Left ventricle myocardium superior (tissue), 1 donor: ENCODE measurements around the gene TMEM200B. TPM values are rescaled to one million over a fixed set of nuclear protein-coding genes. Genes with fewer than 3 reads are reported as not detected.
"Not testable (repeated sequence)": the region's sequence is repeated elsewhere in the genome, so short reads cannot be mapped to it uniquely, and the experiment has no call there.

Experiments
- ATAC-seq: fragments of 200-7000 bp; cut with Tn5 transposase; one replicate; pipeline ENCODE4 v1.9.1; 2020; ENCODE audit warnings: mild to moderate bottlenecking, moderate library complexity
- DNase-seq: peaks from one replicate; pipeline ENCODE4 v3.0.0-alpha.2; 2020
- intact Hi-C: fragments of 100-400 bp; cut with micrococcal nuclease; formaldehyde crosslinking; loops from one replicate; pipeline ENCODE4 v1.11.0; 2022
- total RNA-seq: library from RNA; stranded (reverse); fragmentation: NEBNext Ultra II Directional; extraction: Animal tissue kit (Norgen Biotek cat#: 25700); gene quantifications from one replicate; pipeline ENCODE4 v1.2.1, GENCODE V29; 2021
- donor health status: DM: no; HTN: yes; CAD: no; lungs with severe emphysema.

TMEM200B gene
- total RNA-seq, 1 donor from 2014 or later, result 1.5 TPM

GRCh38 chr1:29079916-29080629 is 43.6 kb downstream of the TMEM200B start:
- ATAC-seq, DNase-seq, intact Hi-C loops: not testable (repeated sequence)

- ATAC-seq, result no peak
- intact Hi-C loops, result no loop called here
- DNase-seq, result no peak
Measured at GRCh38 chr1:29077155-29077554, 46.5 kb downstream of the TMEM200B start.

Other genes starting within 250 kb of the TMEM200B start
- gene EPB41, start 209.3 kb downstream of the TMEM200B start, total RNA-seq, result 24.9 TPM
- gene SRSF4, start 58.0 kb upstream of the TMEM200B start, total RNA-seq, result 53.8 TPM
- gene MECR, start 107.0 kb upstream of the TMEM200B start, total RNA-seq, result 33.1 TPM
- 19.2 TPM for gene PTPRU, start 112.6 kb upstream of the TMEM200B start, total RNA-seq